HepG2 (cell line): ENCODE data around the gene THAP6. TPM values are rescaled to one million over a fixed set of nuclear protein-coding genes. Genes with fewer than 3 reads are reported as not detected.

ENCODE experiments used
- CCAR2 ChIP-seq: fragments of 200-400 bp; formaldehyde crosslinking; optimal IDR thresholded peaks from 2 replicates; pipeline ENCODE3; 2018; ENCODE audit warnings: low read depth, mild to moderate bottlenecking, low read length, moderate library complexity
- E2F2 ChIP-seq: sonication (generic); formaldehyde crosslinking; IDR thresholded peaks from 2 replicates; pipeline ENCODE4 v1.4.0; 2020; ENCODE audit warnings: missing genetic modification reagents, borderline replicate concordance
- FOXA3 ChIP-seq: IDR thresholded peaks from 2 replicates; pipeline ENCODE4 v1.6.1; 2016; ENCODE audit warnings: missing genetic modification reagents, missing compliant biosample characterization
- GATA4 ChIP-seq: sonication (generic); IDR thresholded peaks from 2 replicates; pipeline ENCODE4 v1.6.1; 2016; ENCODE audit warnings: antibody characterized with exemption, low read depth, borderline replicate concordance
- HOXD1 ChIP-seq: sonication (generic); formaldehyde crosslinking; IDR thresholded peaks from 2 replicates; pipeline ENCODE4 v1.5.0; 2020; ENCODE audit warnings: missing genetic modification reagents
- KLF15 ChIP-seq: sonication (generic); formaldehyde crosslinking; IDR thresholded peaks from 2 replicates; pipeline ENCODE4 v1.8.1; 2023; ENCODE audit warnings: borderline replicate concordance, mild to moderate bottlenecking, inconsistent platforms, missing genetic modification reagents, mixed read lengths
- MIXL1 ChIP-seq: IDR thresholded peaks from 2 replicates; pipeline ENCODE4 v1.6.1; 2016
- POGK ChIP-seq: sonication (generic); formaldehyde crosslinking; conservative IDR thresholded peaks from 2 replicates; pipeline ENCODE4 v1.8.0; 2022; ENCODE audit warnings: mild to moderate bottlenecking, moderate library complexity, missing genetic modification reagents
- RXRA ChIP-seq: sonication (generic); formaldehyde crosslinking; IDR thresholded peaks from 2 replicates; pipeline ENCODE4 v1.5.1; 2020; ENCODE audit warnings: missing genetic modification reagents
- THAP11 ChIP-seq: IDR thresholded peaks from 2 replicates; pipeline ENCODE4 v1.6.1; 2016; ENCODE audit warnings: missing biosample characterization, missing genetic modification reagents
- THYN1 ChIP-seq: sonication (generic); formaldehyde crosslinking; IDR thresholded peaks from 2 replicates; pipeline ENCODE4 v1.8.1; 2023; ENCODE audit warnings: low read depth, mild to moderate bottlenecking, moderate library complexity, missing genetic modification reagents, borderline replicate concordance
- TOE1 ChIP-seq: sonication (generic); formaldehyde crosslinking; IDR thresholded peaks from 2 replicates; pipeline ENCODE4 v1.4.0; 2020; ENCODE audit warnings: mild to moderate bottlenecking, missing genetic modification reagents
- USF2 ChIP-seq, 2 experiments: sonication (generic) in 1 of 2; formaldehyde crosslinking in 1 of 2; IDR thresholded peaks; 2 replicates each; pipeline versions ENCODE4 v1.5.1 to v1.6.1; 2011 to 2020; ENCODE audit warnings: borderline replicate concordance in 1 of 2, low read depth in 1 of 2, low read length in 1 of 2, mild to moderate bottlenecking in 1 of 2, missing genetic modification reagents in 1 of 2, moderate library complexity in 1 of 2
- ZIK1 ChIP-seq: sonication (generic); formaldehyde crosslinking; IDR thresholded peaks from 2 replicates; pipeline ENCODE4 v1.5.0; 2020; ENCODE audit warnings: mild to moderate bottlenecking, low read depth, missing genetic modification reagents, borderline replicate concordance
- ZNF337 ChIP-seq: sonication (generic); formaldehyde crosslinking; IDR thresholded peaks from 2 replicates; pipeline ENCODE4 v1.5.1; 2020; ENCODE audit warnings: missing genetic modification reagents, low read depth, mild to moderate bottlenecking, borderline replicate concordance
- ZNF33A ChIP-seq: sonication (generic); formaldehyde crosslinking; IDR thresholded peaks from 2 replicates; pipeline ENCODE4 v1.5.1; 2020; ENCODE audit warnings: missing genetic modification reagents, mild to moderate bottlenecking, moderate library complexity, borderline replicate concordance
- ZNF383 ChIP-seq: sonication (generic); formaldehyde crosslinking; IDR thresholded peaks from 2 replicates; pipeline ENCODE4 v1.4.0; 2020; ENCODE audit warnings: missing genetic modification reagents, mild to moderate bottlenecking, borderline replicate concordance
- ZNF557 ChIP-seq: sonication (generic); formaldehyde crosslinking; IDR thresholded peaks from 2 replicates; pipeline ENCODE4 v1.4.0; 2020; ENCODE audit warnings: missing genetic modification reagents
- ZNF580 ChIP-seq: IDR thresholded peaks from 2 replicates; pipeline ENCODE4 v1.6.1; 2016; ENCODE audit warnings: low read depth, borderline replicate concordance
- ZNF781 ChIP-seq: sonication (generic); formaldehyde crosslinking; IDR thresholded peaks from 2 replicates; pipeline ENCODE4 v1.5.1; 2020; ENCODE audit warnings: borderline replicate concordance, mild to moderate bottlenecking, missing genetic modification reagents; ENCODE audit errors: not compliant biosample characterization
- ZNF782 ChIP-seq: sonication (generic); formaldehyde crosslinking; IDR thresholded peaks from 2 replicates; pipeline ENCODE4 v1.4.0; 2020; ENCODE audit warnings: missing genetic modification reagents, mild to moderate bottlenecking, borderline replicate concordance
- ZNF841 ChIP-seq: sonication (generic); formaldehyde crosslinking; IDR thresholded peaks from 2 replicates; pipeline ENCODE4 v1.8.1; 2023; ENCODE audit warnings: missing genetic modification reagents, borderline replicate concordance
- ZNF878 ChIP-seq: sonication (generic); formaldehyde crosslinking; IDR thresholded peaks from 2 replicates; pipeline ENCODE4 v1.8.1; 2023; ENCODE audit warnings: mild to moderate bottlenecking, missing genetic modification reagents, moderate library complexity
- polyA plus RNA-seq, 8 experiments: library from polyadenylated mRNA; depleted of rRNA in 3 of 8; stranded (reverse) in 7 of 8; unstranded in 1 of 8; fragments of >200 nt; fragmentation: Illumina TruSeq in 4 of 8; extraction: Trizol in 4 of 8; gene quantifications; 2 replicates each; pipeline versions ENCODE4 v1.2.1 to v1.2.3, GENCODE V29; 2011 to 2016; ENCODE audit warnings: low read depth in 4 of 8, missing spikeins in 1 of 8, mixed read lengths in 1 of 8; ENCODE audit not compliant: insufficient read depth in 1 of 8
- total RNA-seq, 5 experiments: library from RNA; depleted of rRNA; stranded (reverse); fragments of >200 nt; fragmentation: Illumina TruSeq; extraction: Trizol; gene quantifications; 2 replicates each; pipeline ENCODE4 v1.2.3, GENCODE V29; 2016; ENCODE audit warnings: low read depth in 1 of 5

THAP6 gene
- total and polyA plus RNA-seq, 2 of the 13 experiments (the other 11 are each of a cell fraction or from before 2014, with no cell fraction given), result 9.3 to 14.7 TPM

GRCh38 chr4:75514131-75514948 lies at the start of gene THAP6, which contains the start of gene RCHY1 (continued):
- peak; percentile 88 for TF ChIP-seq USF2 (IDR thresholded peaks at IDR 0.05; ENCODE audit: low read depth, low read length)
- peak; percentile 97 for TF ChIP-seq USF2 (CRISPR knock-in tag; IDR thresholded peaks at IDR 0.05; ENCODE audit: borderline replicate concordance)
- peak; percentile 46 for TF ChIP-seq ZNF781
- no peak; the same call in 1 of the 2 replicates for TF ChIP-seq KLF15 (CRISPR knock-in tag)
- 0 out of 2 replicates have a peak, but pooled peaks have one; percentile 48 for TF ChIP-seq ZNF557 (CRISPR knock-in tag)
- TF ChIP-seq ZNF782, result peak; percentile 26; the same call in 1 of the 2 replicates
- no peak for TF ChIP-seq THYN1 (CRISPR knock-in tag)
- TF ChIP-seq THAP11 (CRISPR knock-in tag), result peak; percentile 93
- peak; percentile 79; the same call in 1 of the 2 replicates for TF ChIP-seq RXRA (CRISPR knock-in tag)
- TF ChIP-seq ZNF337 (CRISPR knock-in tag), result no peak
- TF ChIP-seq ZNF580 (CRISPR knock-in tag), result peak; percentile 88; the same call in 1 of the 2 replicates
- peak; percentile 26; the same call in 1 of the 2 replicates for TF ChIP-seq ZIK1 (CRISPR knock-in tag)
- no peak for TF ChIP-seq ZNF33A
- TF ChIP-seq ZNF383 (CRISPR knock-in tag), result no peak
- 0 out of 2 replicates have a peak, but pooled peaks have one; percentile 49 for TF ChIP-seq GATA4
- TF ChIP-seq MIXL1 (CRISPR knock-in tag), result peak; percentile 67
- TF ChIP-seq TOE1 (CRISPR knock-in tag), result 0 out of 2 replicates have a peak, but pooled peaks have one; percentile 47
- TF ChIP-seq CCAR2, result peak; percentile 11
- TF ChIP-seq HOXD1 (CRISPR knock-in tag), result peak; percentile 14; the same call in 1 of the 2 replicates
- peak; percentile 77; the same call in 1 of the 2 replicates for TF ChIP-seq ZNF878 (CRISPR knock-in tag)
- peak; percentile 66 for TF ChIP-seq FOXA3
- peak; percentile 76; the same call in 1 of the 2 replicates for TF ChIP-seq POGK (CRISPR knock-in tag)
- no peak for TF ChIP-seq ZNF841 (CRISPR knock-in tag)
- TF ChIP-seq E2F2 (CRISPR knock-in tag), result no peak; the same call in 1 of the 2 replicates
